GM12891 (cell line): Measurements from ENCODE around the gene CSNK1G1.

ENCODE experiments used
- POLR2A ChIP-seq: IDR thresholded peaks from 2 replicates; pipeline ENCODE4 v1.6.1; 2011; ENCODE audit warnings: low read depth, low read length, control low read depth
- POLR2AphosphoS5 ChIP-seq: IDR thresholded peaks from 2 replicates; pipeline ENCODE4 v1.6.1; 2011; ENCODE audit warnings: low read depth, low read length, control low read depth
- POU2F2 ChIP-seq: IDR thresholded peaks from 2 replicates; pipeline ENCODE4 v1.6.1; 2011; ENCODE audit warnings: low read depth, mild to moderate bottlenecking, control low read depth, low read length, moderate library complexity
- SPI1 ChIP-seq: IDR thresholded peaks from 2 replicates; pipeline ENCODE4 v1.6.1; 2011; ENCODE audit warnings: low read depth, low read length, control low read depth
- TAF1 ChIP-seq: IDR thresholded peaks from 2 replicates; pipeline ENCODE4 v1.6.1; 2011; ENCODE audit warnings: low read depth, low read length, control low read depth

GRCh38 chr15:64157599-64158125, 198.3 kb downstream of the CSNK1G1 start:
- TF ChIP-seq POLR2AphosphoS5 (no peak), POLR2A (no peak), TAF1 (no peak), SPI1 (no peak), POU2F2 (no peak)
